CD4-positive, alpha-beta T cell (primary cell): ENCODE data around the gene TSPAN8. TPM values are rescaled to one million over a fixed set of nuclear protein-coding genes. Genes with fewer than 3 reads are reported as not detected.

Experiments used
- ATAC-seq: fragments of 200-7000 bp; cut with Tn5 transposase; one replicate; pipeline ENCODE4 v1.10.0; 2022; ENCODE audit warnings: mild to moderate bottlenecking; ENCODE audit not compliant: poor library complexity
- CTCF ChIA-PET: fragments of 350-600 bp; sonication (Branson Sonifier 250); formaldehyde crosslinking; loops from one replicate; lab custom pipeline; 2021; ENCODE audit warnings: antibody characterized with exemption, inconsistent platforms; lab: Charles Lee
- POLR2A ChIA-PET: fragments of 350-600 bp; sonication (Branson Sonifier 250); formaldehyde crosslinking; loops from one replicate; lab custom pipeline; 2021; ENCODE audit warnings: antibody characterized with exemption, inconsistent platforms; lab: Charles Lee
- DNase-seq, 14 experiments: peaks; one replicate each; pipeline ENCODE4 v3.0.0-alpha.2; 2013 to 2020; ENCODE audit warnings: mixed read lengths in 2 of 14
- H3K27ac ChIP-seq, 2 donors: one replicate each; pipeline versions ENCODE4 v1.5.1 to v1.7.0; 2013; ENCODE audit warnings: low read length in 2 of 2, low read depth in 1 of 2, mild to moderate bottlenecking in 1 of 2
- H3K27me3 ChIP-seq, 2 experiments: 1 replicate in 1 of 2; 2 replicates in 1 of 2; pipeline versions ENCODE4 v1.6.1 to v1.7.0; 2013; ENCODE audit warnings: low read length in 2 of 2, control low read depth in 1 of 2, mild to moderate bottlenecking in 1 of 2, moderate library complexity in 1 of 2; ENCODE audit not compliant: insufficient read depth in 2 of 2, control insufficient read depth in 1 of 2
- H3K36me3 ChIP-seq: one replicate; pipeline ENCODE4 v1.6.1; 2013; ENCODE audit warnings: low read length, control low read depth; ENCODE audit not compliant: insufficient read depth
- H3K4me1 ChIP-seq: one replicate; pipeline ENCODE4 v1.6.1; 2013; ENCODE audit warnings: low read length, control low read depth; ENCODE audit not compliant: insufficient read depth
- H3K4me3 ChIP-seq: one replicate; pipeline ENCODE4 v1.5.1; 2013; ENCODE audit warnings: mild to moderate bottlenecking, low read length, moderate library complexity
- H3K9me3 ChIP-seq, 2 experiments: 1 replicate in 1 of 2; 2 replicates in 1 of 2; pipeline versions ENCODE4 v1.6.1 to v1.7.0; 2013; ENCODE audit warnings: low read length in 2 of 2, mild to moderate bottlenecking in 2 of 2, control low read depth in 1 of 2, moderate library complexity in 1 of 2; ENCODE audit not compliant: control insufficient read depth in 1 of 2, insufficient read depth in 1 of 2
- H3K27ac Mint-ChIP-seq: one replicate; pipeline ENCODE4 v1.8.0; 2020; ENCODE audit warnings: mixed read lengths
- H3K27me3 Mint-ChIP-seq: one replicate; pipeline ENCODE4 v1.8.0; 2021; ENCODE audit warnings: mixed read lengths
- H3K36me3 Mint-ChIP-seq: one replicate; pipeline ENCODE4 v1.8.0; 2021; ENCODE audit warnings: low read depth, mixed read lengths
- H3K4me1 Mint-ChIP-seq: one replicate; pipeline ENCODE4 v1.8.0; 2021; ENCODE audit warnings: low read depth, mixed read lengths
- H3K4me3 Mint-ChIP-seq: one replicate; pipeline ENCODE4 v1.8.0; 2020; ENCODE audit warnings: mild to moderate bottlenecking, mixed read lengths
- H3K9me3 Mint-ChIP-seq: one replicate; pipeline ENCODE4 v1.8.0; 2020; ENCODE audit warnings: mixed read lengths
- CTCF ChIP-seq: fragments of 200-600 bp; IDR thresholded peaks from one replicate; pipeline ENCODE4 v1.8.0; 2022; ENCODE audit warnings: antibody characterized with exemption, mild to moderate bottlenecking
- intact Hi-C, 2 experiments: fragments of 100-400 bp; cut with DNase I in 1 of 2; cut with micrococcal nuclease in 1 of 2; formaldehyde crosslinking; loops; one replicate each; pipeline versions ENCODE4 v1.15.1 to v1.9.0; 2023 to 2025; cut with DNase I, micrococcal nuclease
- polyA plus RNA-seq, 2 donors: library from polyadenylated mRNA; unstranded; fragments of 120-200 nt; gene quantifications; one replicate each; pipeline ENCODE4 v1.2.1, GENCODE V29; 2013
- total RNA-seq, 174 experiments: library from RNA in 2 of 174; stranded (reverse) in 2 of 174; gene quantifications; one replicate each; pipeline ENCODE4 v1.2.3 and lab custom pipeline; 2021 to 2026

Gene TSPAN8
- total RNA-seq: not detected
- not detected for polyA plus RNA-seq (2013, experiment 1 of 2)
- polyA plus RNA-seq (2013, experiment 2 of 2): not detected
- 0 to 0.09 (median 0) reads per million in 172 experiments for total RNA-seq (lab: John Stamatoyannopoulos, UW)

GRCh38 chr12:71157601-71158233 lies at the start of gene TSPAN8:
TSS of gene TSPAN8 (minus strand) at chr12:71157999. CDS start at chr12:71157678, 321 bp downstream.
- no peaks in the 10 kb centered on the region for H3K4me1 Mint-ChIP-seq
- no peak within 1 kb of the TSS for H3K4me3 Mint-ChIP-seq
- ATAC-seq: no peak
- H3K9me3 Mint-ChIP-seq: peaks cover 3% of the 10 kb centered on the region
- H3K27me3 Mint-ChIP-seq: peaks cover 3% of the 10 kb centered on the region
- intact Hi-C loops: no loop called here
- H3K36me3 Mint-ChIP-seq: no peaks in the 10 kb centered on the region
- POLR2A ChIA-PET: no interaction called here
- DNase-seq: no peak
- CTCF ChIA-PET: no interaction called here
- Histone ChIP-seq H3K27ac (no peak within 1 kb of the TSS), H3K9me3 (no peaks in the 10 kb centered on the region), H3K36me3 (no peaks in the 10 kb centered on the region), H3K4me3 (no peak within 1 kb of the TSS), H3K4me1 (no peaks in the 10 kb centered on the region), H3K27me3 (no peaks in the 10 kb centered on the region)
- TF ChIP-seq CTCF: no peak
- H3K27ac Mint-ChIP-seq: no peak within 1 kb of the TSS

- no peak overlapping the region for H3K27ac ChIP-seq
- Mint-ChIP-seq H3K4me1 (no peaks in the 10 kb centered on the region), H3K9me3 (no peaks in the 10 kb centered on the region), H3K27ac (no peak overlapping the region), H3K4me3 (no peak overlapping the region), H3K36me3 (no peaks in the 10 kb centered on the region), H3K27me3 (peaks cover 5% of the 10 kb centered on the region)
- intact Hi-C loops: no loop called here
- ChIA-PET CTCF (no interaction called here), POLR2A (no interaction called here)
- no peaks in the 10 kb centered on the region for H3K36me3 ChIP-seq
- H3K4me3 ChIP-seq: no peak overlapping the region
- TF ChIP-seq CTCF: no peak
- ATAC-seq: no peak
- H3K4me1 ChIP-seq: no peaks in the 10 kb centered on the region
- H3K9me3 ChIP-seq: no peaks in the 10 kb centered on the region
- no peak for DNase-seq
- no peaks in the 10 kb centered on the region for H3K27me3 ChIP-seq
Observed at GRCh38 chr12:71201136-71201679, 43.4 kb upstream of the TSPAN8 start.

GRCh38 chr12:71200706-71201105 lies 42.9 kb upstream of the TSPAN8 start:
- no peaks in the 10 kb centered on the region for H3K36me3 Mint-ChIP-seq
- ChIA-PET CTCF (no interaction called here), POLR2A (no interaction called here)
- no peak for ATAC-seq
- H3K9me3 Mint-ChIP-seq: no peaks in the 10 kb centered on the region
- H3K27ac Mint-ChIP-seq: no peak overlapping the region
- H3K4me1 Mint-ChIP-seq: no peaks in the 10 kb centered on the region
- Histone ChIP-seq H3K4me3 (no peak overlapping the region), H3K9me3 (no peaks in the 10 kb centered on the region), H3K27ac (no peak overlapping the region), H3K4me1 (no peaks in the 10 kb centered on the region), H3K36me3 (no peaks in the 10 kb centered on the region), H3K27me3 (no peaks in the 10 kb centered on the region)
- intact Hi-C loops: no loop called here
- TF ChIP-seq CTCF: no peak
- peaks cover 5% of the 10 kb centered on the region for H3K27me3 Mint-ChIP-seq
- no peak overlapping the region for H3K4me3 Mint-ChIP-seq
- DNase-seq: no peak
